Pons (tissue), 1 donor: ENCODE measurements around the gene NXPH2.
"Not testable (repeated sequence)": the region's sequence is repeated elsewhere in the genome, so short reads cannot be mapped to it uniquely, and the experiment has no call there.

Experiments used
- DNase-seq: peaks from one replicate; pipeline ENCODE4 v3.0.0-alpha.2; 2016; ENCODE audit warnings: low spot score

NXPH2 gene

DNA sequence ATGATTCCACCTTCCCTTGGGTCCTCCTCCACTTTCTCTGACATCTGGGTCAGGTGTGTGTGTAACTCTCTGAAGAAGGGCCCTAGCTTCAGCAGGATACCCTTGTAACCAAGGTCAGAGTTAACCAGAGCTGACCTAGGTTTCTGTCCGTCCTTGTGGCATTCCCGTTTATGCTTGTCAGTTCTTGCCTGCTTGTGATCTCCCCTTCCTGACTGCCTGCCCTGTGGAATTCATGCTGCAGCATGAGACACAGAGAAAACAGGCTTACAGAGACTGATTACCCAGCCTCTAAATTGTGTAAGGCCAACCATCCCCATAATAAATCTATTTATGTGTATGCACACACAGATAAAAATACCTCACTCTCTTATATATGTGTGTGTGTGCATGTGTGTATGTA lies 22.8 kb downstream of the NXPH2 start:
- no peak for DNase-seq

DNA sequence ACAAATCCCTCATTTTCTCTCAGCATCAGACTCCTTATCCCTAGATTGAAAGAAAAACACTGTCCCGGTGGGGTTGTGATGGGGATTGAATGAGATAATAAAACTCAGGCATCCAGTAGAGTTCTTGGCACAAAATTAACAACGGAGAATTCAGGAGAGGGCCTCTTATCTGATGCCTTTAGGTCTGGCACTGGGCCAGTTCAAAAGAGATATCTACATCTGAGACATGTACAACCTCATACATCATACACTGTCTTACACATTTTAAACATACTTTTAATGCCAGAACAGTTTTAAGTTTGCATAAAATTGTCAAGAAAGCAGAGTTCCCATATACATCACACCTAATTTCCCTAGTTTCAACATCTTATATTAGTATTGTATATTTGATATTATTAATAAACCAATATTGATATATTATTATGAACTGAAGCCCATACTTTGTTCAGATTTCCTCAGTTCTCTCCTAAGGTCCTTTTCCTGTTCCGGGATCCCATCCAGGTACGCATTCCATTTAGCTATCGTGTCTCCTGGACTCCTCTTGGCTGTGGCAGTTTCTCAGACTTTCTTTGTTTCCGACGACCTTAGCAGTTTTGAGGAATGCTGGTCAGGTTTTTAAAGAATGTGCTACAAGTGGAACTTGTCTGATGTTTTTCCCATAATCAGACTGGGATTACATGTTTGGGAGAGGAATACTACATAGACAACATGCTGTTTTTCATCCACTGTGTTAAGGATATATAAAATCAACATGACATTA lies 27.8 kb downstream of the NXPH2 start:
- DNase-seq, result no peak

GRCh38 chr2:138744713-138745112 lies 35.5 kb downstream of the NXPH2 start:
- no peak for DNase-seq

DNA sequence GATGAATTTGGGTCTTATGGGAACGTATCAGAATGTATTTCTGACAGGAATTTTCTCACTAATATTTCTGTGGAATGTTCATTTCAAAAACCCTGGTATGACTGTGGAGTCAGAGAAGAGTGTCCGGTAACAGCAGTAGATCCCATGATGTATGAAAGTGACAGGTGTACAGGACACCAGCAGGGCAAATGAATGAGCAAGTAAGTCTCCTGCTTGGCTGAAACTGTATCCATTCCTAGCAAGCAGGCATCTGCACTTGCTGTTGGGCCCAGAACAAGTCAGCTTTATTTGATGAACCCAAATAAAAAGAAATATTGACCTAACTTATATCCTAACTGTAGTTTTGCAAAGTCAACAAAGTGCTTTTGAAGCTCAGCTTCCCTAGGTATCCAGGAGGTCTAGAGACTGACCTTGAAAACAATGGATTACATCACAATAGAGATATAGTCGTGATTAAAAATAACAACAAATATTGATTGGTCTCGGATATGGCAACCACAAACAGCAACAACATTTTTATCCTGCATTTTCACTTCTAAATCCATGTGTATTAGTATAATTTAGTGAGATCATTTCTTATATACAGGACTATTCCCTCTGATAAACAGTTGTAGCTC lies 37.6 kb downstream of the NXPH2 start:
- no peak for DNase-seq

DNA sequence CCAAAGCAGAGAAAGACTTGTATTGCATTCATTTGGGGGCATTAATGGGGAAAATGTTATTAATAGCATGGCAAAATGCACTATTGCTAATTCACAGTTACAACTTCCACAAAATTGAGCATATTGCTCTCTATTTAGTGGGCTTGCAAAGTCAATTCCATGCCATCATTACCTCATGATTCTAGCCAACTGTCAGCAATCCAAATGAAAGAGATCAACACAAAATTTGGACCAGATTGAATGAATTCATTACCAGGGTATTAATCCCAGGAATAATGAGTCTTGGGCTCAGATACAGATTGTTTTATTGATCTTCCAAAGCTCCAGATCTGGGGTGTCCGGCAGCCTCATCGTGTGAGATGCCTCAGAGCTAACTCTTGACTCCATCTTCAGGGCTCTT lies 38.3 kb downstream of the NXPH2 start:
- no peak for DNase-seq

DNA sequence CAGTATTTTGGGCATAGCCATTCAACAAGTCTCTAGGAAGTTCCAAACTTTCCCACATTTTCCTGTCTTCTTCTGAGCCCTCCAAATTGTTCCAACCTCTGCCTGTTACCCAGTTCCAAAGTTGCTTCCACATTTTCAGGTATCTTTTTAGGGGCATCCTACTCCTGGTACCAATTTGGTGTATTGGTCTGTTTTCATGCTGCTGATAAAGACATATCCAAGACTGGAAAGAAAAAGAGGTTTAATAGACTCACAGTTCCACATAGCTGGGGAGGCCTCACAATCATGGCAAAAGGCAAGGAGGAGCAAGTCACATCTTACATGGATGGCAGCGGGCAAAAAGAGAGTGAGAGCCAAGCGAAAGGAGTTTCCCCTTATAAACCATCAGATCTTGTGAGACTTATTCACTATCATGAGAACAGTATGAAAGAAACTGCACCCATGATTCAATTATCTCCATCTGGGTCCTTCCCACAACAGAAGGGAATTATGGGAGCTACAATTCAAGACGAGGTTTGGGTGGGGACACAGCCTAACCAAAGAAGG lies 43.1 kb downstream of the NXPH2 start:
- not testable (repeated sequence) for DNase-seq

GRCh38 chr2:138732651-138733050 lies 47.5 kb downstream of the NXPH2 start:
- no peak for DNase-seq

- DNase-seq, result no peak
Observed at GRCh38 chr2:138730497-138731030, 49.6 kb downstream of the NXPH2 start.

DNA sequence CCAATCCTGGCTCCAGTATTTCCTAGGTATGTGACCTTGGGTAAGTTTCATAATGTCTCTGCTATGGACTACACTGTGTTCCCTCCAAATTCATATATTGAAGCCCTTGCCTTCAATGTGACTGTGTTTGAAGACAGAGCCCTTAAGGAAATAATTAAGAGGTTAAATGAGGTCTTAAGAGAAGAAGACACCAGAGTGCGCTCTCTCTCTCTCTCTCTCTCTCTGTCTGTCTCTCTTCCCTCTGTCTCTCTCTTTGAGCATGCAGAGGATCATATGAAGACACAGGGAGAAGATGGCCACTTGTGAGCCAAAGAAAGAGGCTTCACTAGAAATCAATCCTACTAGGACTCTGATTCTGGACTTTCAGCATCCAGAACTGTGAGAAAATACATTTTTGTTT lies 52.2 kb downstream of the NXPH2 start:
- no peak for DNase-seq

DNA sequence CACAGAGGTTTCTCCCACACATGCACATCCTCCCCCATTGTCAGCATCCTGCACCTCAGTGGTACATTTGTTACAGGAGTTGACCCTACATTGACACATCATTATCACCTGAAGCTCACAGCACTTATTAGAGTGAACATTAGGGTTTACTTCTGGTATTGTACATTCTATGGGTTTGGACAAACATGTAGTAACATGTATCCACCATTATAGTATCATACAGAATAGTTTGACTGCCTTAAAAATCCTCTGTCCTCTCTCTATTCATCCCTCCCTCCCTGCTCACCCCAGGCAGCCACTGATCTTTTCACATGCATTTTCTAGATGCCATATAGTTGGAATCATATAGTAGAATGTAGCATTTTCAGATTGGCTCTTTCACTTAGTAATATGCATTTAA lies 53.5 kb downstream of the NXPH2 start:
- DNase-seq, result no peak

DNA sequence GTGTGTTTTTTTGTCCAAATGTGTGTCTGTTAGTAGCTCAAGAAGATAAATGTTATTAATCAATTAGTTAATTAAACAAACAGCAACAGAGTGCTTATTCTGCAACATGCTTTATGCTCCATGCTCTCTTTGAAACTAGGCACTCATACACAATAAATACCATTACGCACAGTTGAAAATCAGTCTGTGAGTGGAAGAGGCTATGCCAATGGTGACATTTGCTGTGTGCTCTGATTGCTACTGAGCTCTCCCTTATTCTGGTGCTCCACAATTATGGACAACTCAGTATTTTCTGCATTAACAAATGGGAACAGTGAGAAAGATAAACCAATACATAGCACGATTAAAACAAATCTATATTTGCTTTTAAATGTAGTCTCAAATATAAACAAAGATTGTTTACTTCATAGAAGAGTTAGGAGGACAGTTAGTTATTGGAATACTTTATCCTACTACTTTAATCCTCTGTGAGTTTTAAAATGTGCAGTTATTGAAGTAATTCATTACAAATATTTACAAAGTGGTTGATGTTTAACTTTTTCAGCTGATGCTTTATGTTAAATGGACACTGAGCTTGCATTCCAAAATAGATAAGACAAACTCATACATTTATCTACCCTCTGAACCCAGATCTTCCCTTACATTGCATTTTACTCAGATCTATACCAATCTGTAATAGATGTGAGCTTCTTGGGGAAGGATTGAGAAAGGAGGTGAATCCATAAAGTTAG lies 55.3 kb downstream of the NXPH2 start:
- no peak for DNase-seq

DNA sequence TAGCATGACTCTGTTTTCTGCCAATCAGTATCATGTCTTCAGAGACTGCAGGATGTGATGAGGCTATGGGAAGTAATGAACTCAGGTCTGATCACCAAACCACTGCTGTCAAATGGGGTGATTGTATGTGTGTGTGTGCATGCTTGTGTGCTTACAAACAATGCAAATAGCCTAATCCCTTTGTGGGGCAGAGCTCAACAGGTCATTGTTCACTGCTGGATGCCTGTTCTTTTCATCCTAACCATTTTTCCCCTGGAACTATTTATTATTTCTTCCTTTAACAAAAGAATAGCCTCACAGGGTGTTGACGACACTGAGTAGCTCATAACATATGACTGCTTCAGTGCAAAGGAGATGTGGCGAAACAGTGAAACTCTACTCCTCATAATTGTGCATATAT lies 55.9 kb downstream of the NXPH2 start:
- no peak for DNase-seq

DNA sequence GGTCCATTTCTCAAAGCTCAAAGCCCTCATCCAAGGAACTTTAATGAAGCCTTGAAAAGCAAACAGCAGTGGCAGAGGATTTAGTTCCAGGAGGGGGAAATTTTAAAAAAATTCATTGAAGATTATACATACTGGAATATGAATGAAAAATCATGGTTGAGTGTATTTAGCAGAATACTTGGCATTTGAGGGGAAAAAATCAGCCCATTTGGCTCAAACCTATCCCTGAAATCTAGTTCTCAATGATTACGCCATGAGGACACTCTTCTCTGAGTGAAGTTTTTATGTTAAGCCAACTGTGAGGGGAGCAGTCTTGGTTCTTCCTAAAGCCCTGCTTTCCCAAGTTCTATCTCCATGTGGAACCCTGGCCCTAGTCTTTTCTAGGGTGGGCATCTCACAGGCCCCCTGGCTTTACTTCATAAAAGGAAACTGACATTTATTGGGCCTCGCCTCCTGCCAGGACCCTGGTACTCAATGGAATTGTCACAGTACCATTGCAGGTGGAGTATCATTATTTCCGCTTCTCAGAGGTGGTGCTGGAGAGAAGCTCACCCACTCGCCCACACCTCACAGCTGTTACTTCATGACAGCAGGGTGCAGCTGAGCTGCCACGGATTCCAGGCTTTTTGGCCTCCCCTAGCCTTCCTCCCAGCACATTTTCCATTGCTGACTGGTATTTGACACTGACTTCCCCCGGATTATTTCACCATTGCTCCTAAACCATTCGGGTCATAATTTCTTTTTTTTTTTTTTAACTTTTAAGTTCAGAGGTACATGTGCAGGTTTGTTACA lies 56.8 kb downstream of the NXPH2 start:
- DNase-seq, result no peak

DNA sequence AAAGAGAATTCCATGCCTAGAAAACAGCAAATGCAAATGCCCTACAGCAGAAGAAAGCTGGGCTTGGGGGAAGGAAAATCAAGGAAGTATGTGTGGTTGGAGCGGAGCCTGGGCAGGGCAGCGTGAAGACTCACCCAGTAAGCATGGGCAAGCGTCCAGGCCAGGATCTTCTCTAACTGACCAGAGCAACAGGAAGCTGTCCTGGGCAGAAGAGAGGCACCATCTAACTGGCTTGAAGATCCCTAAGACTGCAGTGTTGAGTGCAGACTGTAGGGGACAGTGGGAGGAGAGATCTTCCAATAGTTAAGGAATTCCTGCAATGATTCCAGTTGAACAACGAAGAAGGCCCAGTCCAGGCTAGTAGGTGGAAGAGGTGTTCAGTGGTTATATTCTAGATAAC lies 57.9 kb downstream of the NXPH2 start:
- DNase-seq, result no peak

DNA sequence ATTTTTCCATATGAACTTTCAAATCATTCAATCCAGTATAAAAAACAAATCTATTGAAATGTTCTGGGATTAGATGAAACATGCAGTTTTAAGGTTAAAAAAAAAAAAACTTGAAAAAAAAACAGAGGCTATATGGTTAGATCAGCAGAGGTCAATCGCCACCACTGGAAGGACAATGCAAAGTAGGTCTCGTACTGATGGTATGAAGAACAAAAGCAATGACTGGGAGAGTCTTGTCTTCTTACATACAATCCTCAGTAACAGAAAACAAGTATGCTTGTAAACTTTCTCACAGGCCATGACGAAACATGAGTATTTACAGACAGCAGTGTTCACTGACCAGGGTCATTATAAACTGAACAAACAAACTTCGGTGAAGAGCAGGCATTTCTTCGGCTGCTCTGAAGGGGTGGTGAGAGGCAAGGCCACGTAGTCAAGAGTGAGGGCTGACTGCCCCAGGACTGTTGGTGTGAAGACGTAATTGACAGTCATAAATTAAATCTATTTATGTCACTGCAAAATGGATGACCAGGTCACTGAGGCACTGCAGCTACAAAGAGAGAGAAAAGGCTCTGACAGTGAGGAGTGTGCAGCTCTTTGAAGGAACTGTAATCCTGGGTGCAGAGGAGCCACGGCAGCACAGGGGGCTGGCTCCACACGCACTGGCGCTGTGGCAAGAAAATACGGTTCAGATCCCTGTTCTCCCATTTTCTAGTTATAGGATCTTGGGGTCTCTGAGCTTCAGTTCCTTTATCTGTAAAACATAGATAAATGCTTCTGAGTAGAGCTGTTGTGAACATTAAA lies 60.0 kb downstream of the NXPH2 start:
- no peak for DNase-seq

GRCh38 chr2:138718405-138718804 lies 61.8 kb downstream of the NXPH2 start:
- DNase-seq, result no peak

DNA sequence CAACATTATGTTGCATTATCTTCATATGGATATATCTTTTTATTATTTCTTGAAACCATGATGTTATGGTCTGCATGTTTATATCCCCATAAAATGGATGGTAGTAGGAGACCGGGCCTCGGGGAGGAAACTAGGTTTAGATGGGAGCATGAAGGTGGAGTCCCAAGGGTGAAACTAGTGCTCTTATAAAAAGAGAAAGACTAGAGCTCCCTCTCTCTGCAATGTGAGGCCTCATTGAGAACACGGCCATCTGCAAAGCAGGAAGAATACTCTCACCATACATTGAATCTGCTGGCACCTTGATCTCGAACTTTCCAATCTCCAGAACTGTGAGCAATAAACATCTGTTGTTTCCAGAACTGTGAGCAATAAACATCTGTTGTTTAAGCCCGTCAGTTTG lies 64.0 kb downstream of the NXPH2 start:
- DNase-seq, result no peak

- DNase-seq, result no peak
Observed at GRCh38 chr2:138713504-138713903, 66.7 kb downstream of the NXPH2 start.

DNA sequence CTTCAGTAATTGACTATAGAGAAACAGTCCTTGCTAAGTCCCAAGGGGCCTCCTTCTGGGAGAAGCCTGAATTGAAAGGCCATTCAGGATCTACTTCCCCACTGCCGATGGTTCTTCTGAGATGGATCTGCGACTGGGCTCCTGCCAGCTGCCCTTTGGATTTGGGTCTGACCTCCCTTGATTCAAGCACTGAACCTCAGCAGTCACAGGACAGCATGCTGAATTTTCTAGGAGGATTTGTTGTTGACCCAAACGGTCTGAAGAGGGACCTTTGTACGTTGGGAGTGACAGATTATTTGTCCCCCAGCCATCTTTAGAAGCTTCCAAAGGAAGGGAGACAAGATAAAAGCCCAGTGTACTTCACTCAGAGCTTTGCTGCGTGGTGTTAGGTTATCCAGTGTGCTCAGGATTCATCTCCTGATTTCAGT lies 67.1 kb downstream of the NXPH2 start:
- no peak for DNase-seq

- no peak for DNase-seq
Observed at GRCh38 chr2:138712212-138712979, 67.8 kb downstream of the NXPH2 start.
